HepG2 (cell line): ENCODE measurements around the gene KIF26B.

Experiments used
- ASH2L ChIP-seq: fragments of 300-600, 200-600 bp; sonication (generic); IDR thresholded peaks from 2 replicates; pipeline ENCODE4 v1.7.0; 2017; ENCODE audit warnings: low read depth, mild to moderate bottlenecking, moderate library complexity, mixed read lengths, low read length; ENCODE audit not compliant: insufficient read length
- MTF2 ChIP-seq: sonication (generic); formaldehyde crosslinking; IDR thresholded peaks from 2 replicates; pipeline ENCODE4 v1.5.0; 2020; ENCODE audit warnings: missing genetic modification reagents, borderline replicate concordance
- MXD4 ChIP-seq: IDR thresholded peaks from 2 replicates; pipeline ENCODE4 v1.6.1; 2016; ENCODE audit warnings: mild to moderate bottlenecking, missing biosample characterization, missing genetic modification reagents
- MYNN ChIP-seq: sonication (generic); formaldehyde crosslinking; IDR thresholded peaks from 2 replicates; pipeline ENCODE4 v1.4.0; 2020; ENCODE audit warnings: mild to moderate bottlenecking, low read depth, missing genetic modification reagents
- POLR2A ChIP-seq, 2 experiments: IDR thresholded peaks; 2 replicates each; pipeline ENCODE4 v1.6.1; 2011; ENCODE audit warnings: low read depth in 2 of 2, low read length in 2 of 2, mild to moderate bottlenecking in 1 of 2, moderate library complexity in 1 of 2; ENCODE audit not compliant: insufficient read depth in 1 of 2
- SIN3B ChIP-seq: fragments of 150-350 bp; IDR thresholded peaks from 2 replicates; pipeline ENCODE4 v1.6.1; 2014; ENCODE audit warnings: low read length
- TBP ChIP-seq: sonication (generic); formaldehyde crosslinking; IDR thresholded peaks from 2 replicates; pipeline ENCODE4 v1.5.0; 2020; ENCODE audit warnings: missing genetic modification reagents
- ZMYM3 ChIP-seq: sonication (generic); formaldehyde crosslinking; IDR thresholded peaks from 2 replicates; pipeline ENCODE4 v1.5.1; 2020; ENCODE audit warnings: mild to moderate bottlenecking, missing genetic modification reagents
- ZNF382 ChIP-seq: sonication (generic); formaldehyde crosslinking; IDR thresholded peaks from 2 replicates; pipeline ENCODE4 v1.5.0; 2020; ENCODE audit warnings: missing genetic modification reagents, mild to moderate bottlenecking, borderline replicate concordance
- TF ChIP-seq, protein P1 (sequence below): sonication (generic); formaldehyde crosslinking; IDR thresholded peaks from 2 replicates; pipeline ENCODE4 v1.4.0; 2020; ENCODE audit warnings: missing genetic modification reagents
- TF ChIP-seq, protein P2 (sequence below): sonication (generic); formaldehyde crosslinking; IDR thresholded peaks from 2 replicates; pipeline ENCODE4 v1.5.0; 2020; ENCODE audit warnings: mild to moderate bottlenecking, missing genetic modification reagents, moderate library complexity
- TF ChIP-seq, protein P3 (sequence below): IDR thresholded peaks from 2 replicates; pipeline ENCODE4 v1.6.1; 2012; ENCODE audit warnings: inconsistent platforms
- TF ChIP-seq, protein P4 (sequence below): sonication (generic); formaldehyde crosslinking; IDR thresholded peaks from 2 replicates; pipeline ENCODE4 v1.5.0; 2020; ENCODE audit warnings: missing genetic modification reagents

DNA sequence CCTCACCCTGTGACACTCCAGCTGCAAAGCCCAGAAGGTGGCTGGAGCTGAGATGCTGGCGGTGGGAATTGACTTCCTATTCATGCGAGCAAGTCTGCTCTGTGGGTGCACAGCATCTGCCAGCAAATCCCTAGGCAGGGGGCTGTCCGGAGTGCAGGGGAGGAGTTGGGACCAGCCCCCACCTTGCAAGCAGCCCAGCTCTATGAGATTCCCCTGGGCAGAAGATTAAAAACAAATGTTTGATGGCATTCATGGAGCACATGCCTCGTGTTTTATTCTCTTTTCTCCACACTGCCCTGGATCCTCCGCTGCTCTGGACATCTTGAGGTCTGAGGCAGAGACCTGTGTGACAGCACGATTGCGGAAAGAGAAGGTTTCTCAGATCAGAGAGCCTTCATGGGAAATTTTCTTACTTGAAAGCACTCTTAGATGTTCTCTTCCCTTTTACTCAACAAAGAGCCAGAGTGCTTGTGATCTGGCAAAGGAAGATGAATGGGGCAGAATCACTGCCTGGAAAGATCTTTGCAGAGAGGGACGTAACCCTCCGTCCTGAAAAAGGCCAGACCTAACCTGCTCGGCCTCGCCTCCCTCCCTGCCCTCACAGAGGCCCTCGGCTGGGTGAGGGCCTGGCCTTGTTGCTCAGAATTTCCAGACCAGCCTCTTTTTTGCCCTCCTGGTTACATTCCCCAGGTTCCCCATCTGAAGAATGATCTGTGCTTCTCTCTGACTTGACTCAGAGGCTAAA lies 597.1 kb downstream of the KIF26B start:
- TF ChIP-seq, protein P1, sequence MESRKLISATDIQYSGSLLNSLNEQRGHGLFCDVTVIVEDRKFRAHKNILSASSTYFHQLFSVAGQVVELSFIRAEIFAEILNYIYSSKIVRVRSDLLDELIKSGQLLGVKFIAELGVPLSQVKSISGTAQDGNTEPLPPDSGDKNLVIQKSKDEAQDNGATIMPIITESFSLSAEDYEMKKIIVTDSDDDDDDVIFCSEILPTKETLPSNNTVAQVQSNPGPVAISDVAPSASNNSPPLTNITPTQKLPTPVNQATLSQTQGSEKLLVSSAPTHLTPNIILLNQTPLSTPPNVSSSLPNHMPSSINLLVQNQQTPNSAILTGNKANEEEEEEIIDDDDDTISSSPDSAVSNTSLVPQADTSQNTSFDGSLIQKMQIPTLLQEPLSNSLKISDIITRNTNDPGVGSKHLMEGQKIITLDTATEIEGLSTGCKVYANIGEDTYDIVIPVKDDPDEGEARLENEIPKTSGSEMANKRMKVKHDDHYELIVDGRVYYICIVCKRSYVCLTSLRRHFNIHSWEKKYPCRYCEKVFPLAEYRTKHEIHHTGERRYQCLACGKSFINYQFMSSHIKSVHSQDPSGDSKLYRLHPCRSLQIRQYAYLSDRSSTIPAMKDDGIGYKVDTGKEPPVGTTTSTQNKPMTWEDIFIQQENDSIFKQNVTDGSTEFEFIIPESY: no peak
- TF ChIP-seq, protein P2, sequence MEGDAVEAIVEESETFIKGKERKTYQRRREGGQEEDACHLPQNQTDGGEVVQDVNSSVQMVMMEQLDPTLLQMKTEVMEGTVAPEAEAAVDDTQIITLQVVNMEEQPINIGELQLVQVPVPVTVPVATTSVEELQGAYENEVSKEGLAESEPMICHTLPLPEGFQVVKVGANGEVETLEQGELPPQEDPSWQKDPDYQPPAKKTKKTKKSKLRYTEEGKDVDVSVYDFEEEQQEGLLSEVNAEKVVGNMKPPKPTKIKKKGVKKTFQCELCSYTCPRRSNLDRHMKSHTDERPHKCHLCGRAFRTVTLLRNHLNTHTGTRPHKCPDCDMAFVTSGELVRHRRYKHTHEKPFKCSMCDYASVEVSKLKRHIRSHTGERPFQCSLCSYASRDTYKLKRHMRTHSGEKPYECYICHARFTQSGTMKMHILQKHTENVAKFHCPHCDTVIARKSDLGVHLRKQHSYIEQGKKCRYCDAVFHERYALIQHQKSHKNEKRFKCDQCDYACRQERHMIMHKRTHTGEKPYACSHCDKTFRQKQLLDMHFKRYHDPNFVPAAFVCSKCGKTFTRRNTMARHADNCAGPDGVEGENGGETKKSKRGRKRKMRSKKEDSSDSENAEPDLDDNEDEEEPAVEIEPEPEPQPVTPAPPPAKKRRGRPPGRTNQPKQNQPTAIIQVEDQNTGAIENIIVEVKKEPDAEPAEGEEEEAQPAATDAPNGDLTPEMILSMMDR (CRISPR knock-in tag): no peak
- TF ChIP-seq ZNF382 (CRISPR knock-in tag) (no peak), ZMYM3 (CRISPR knock-in tag) (no peak), ASH2L (no peak), MYNN (no peak), TBP (CRISPR knock-in tag) (no peak), MTF2 (CRISPR knock-in tag) (no peak), POLR2A (IDR thresholded peaks at IDR 0.05; ENCODE audit: insufficient read depth in 1 of 2, low read depth in 2 of 2, low read length in 2 of 2) (no peak), MXD4 (no peak), SIN3B (no peak)
- TF ChIP-seq, protein P3, sequence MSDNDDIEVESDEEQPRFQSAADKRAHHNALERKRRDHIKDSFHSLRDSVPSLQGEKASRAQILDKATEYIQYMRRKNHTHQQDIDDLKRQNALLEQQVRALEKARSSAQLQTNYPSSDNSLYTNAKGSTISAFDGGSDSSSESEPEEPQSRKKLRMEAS: no peak
- TF ChIP-seq, protein P4, sequence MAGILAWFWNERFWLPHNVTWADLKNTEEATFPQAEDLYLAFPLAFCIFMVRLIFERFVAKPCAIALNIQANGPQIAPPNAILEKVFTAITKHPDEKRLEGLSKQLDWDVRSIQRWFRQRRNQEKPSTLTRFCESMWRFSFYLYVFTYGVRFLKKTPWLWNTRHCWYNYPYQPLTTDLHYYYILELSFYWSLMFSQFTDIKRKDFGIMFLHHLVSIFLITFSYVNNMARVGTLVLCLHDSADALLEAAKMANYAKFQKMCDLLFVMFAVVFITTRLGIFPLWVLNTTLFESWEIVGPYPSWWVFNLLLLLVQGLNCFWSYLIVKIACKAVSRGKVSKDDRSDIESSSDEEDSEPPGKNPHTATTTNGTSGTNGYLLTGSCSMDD (CRISPR knock-in tag): no peak
